HCT116 (cell line): ENCODE data around the gene TNS3.

ENCODE experiments used
- CTCF ChIP-seq, 3 experiments: fragments of 200-600 bp in 1 of 3; sonication (generic) in 1 of 3; IDR thresholded peaks in 2 of 3; conservative IDR thresholded peaks in 1 of 3; 2 replicates each; pipeline ENCODE4 v1.5.1; 2012 to 2017; ENCODE audit warnings: low read depth in 2 of 3, low read length in 2 of 3, antibody characterized with exemption in 1 of 3, borderline replicate concordance in 1 of 3, control low read depth in 1 of 3, mild to moderate bottlenecking in 1 of 3, mixed read lengths in 1 of 3, mixed run types in 1 of 3, moderate library complexity in 1 of 3; ENCODE audit not compliant: insufficient read depth in 1 of 3
- EZH2 ChIP-seq: fragments of 200-600 bp; sonication (generic); IDR thresholded peaks from 2 replicates; pipeline ENCODE4 v1.6.1; 2017; ENCODE audit warnings: antibody characterized with exemption, mixed run types
- EZH2phosphoT487 ChIP-seq: fragments of 200-600 bp; IDR thresholded peaks from 2 replicates; pipeline ENCODE4 v1.6.1; 2018; ENCODE audit warnings: antibody characterized with exemption, borderline replicate concordance
- POLR2A ChIP-seq: IDR thresholded peaks from 2 replicates; pipeline ENCODE4 v1.7.0; 2011; ENCODE audit warnings: borderline replicate concordance; ENCODE audit not compliant: insufficient read depth, insufficient read length; ENCODE audit errors: extremely low read depth
- SIN3A ChIP-seq: IDR thresholded peaks from 2 replicates; pipeline ENCODE4 v1.6.1; 2012; ENCODE audit warnings: low read depth
- YY1 ChIP-seq: IDR thresholded peaks from 2 replicates; pipeline ENCODE4 v1.6.1; 2011; ENCODE audit warnings: low read length, low read depth, moderate library complexity, mild to moderate bottlenecking; ENCODE audit not compliant: insufficient replicate concordance; ENCODE audit errors: extremely low read depth
- ZNF274 ChIP-seq: fragments of 200-500 bp; sonication (Bioruptor generic); IDR thresholded peaks from 2 replicates; pipeline ENCODE4 v1.6.1; 2014; ENCODE audit warnings: mild to moderate bottlenecking, low read depth, low read length, inconsistent platforms

DNA sequence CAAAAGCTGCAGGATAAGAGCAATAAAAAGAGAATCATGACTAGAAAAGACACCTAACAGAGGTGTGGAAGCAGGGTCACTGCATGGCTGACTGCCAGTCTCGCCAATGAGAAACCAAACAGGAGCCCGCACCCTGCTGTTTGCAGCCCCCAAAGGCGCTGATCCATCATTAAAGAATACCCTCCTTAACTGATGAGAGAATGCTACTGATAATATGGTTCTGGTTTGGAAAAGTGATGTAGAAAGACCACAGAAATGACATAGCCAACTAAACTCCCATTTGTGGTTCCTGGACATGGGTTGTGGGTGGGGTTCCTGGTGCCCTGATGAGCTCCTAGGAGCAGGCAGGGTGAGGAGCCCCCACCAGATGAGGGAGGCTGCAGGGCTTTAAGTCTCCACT, 207.4 kb downstream of the TNS3 start:
- TF ChIP-seq POLR2A (no peak), YY1 (no peak), CTCF (IDR thresholded peaks at IDR 0.05 in 2 of 3, conservative IDR thresholded peaks at IDR 0.05 in 1 of 3; ENCODE audit: borderline replicate concordance in 1 of 3, insufficient read depth in 1 of 3, low read depth in 2 of 3, low read length in 2 of 3) (no peak), EZH2 (no peak), EZH2phosphoT487 (no peak), ZNF274 (no peak), SIN3A (no peak)
